ENCODE data around the gene PHLDA1. TPM values are rescaled to one million over a fixed set of nuclear protein-coding genes. Genes with fewer than 3 reads are reported as not detected.
A peak's percentile ranks its signal among the peaks of the same experiment; 100 is the strongest.

Gene PHLDA1
- total and polyA plus RNA-seq, 2 of the 13 experiments (the other 11 are each of a cell fraction or from before 2014, with no cell fraction given), result 33.8 to 41.0 TPM

- no peak for TF ChIP-seq ZSCAN5A (CRISPR knock-in tag; IDR thresholded peaks at IDR 0.05; ENCODE audit: borderline replicate concordance)
- no peak for TF ChIP-seq ZNF274 (CRISPR knock-in tag; IDR thresholded peaks at IDR 0.05)
- peak; percentile 96 for TF ChIP-seq ATF2 (CRISPR knock-in tag; IDR thresholded peaks at IDR 0.05)
- TF ChIP-seq POLR2AphosphoS5 (IDR thresholded peaks at IDR 0.05; ENCODE audit: low read depth, low read length), result peak; percentile 33; the same call in 1 of the 2 replicates
- TF ChIP-seq XRCC5 (optimal IDR thresholded peaks at IDR 0.05; ENCODE audit: low read length), result peak; percentile 80
- peak; percentile 98 for TF ChIP-seq ATF3 (CRISPR knock-in tag; IDR thresholded peaks at IDR 0.05)
- peak; percentile 98 for TF ChIP-seq CBX5 (CRISPR knock-in tag; IDR thresholded peaks at IDR 0.05; ENCODE audit: borderline replicate concordance)
- TF ChIP-seq, protein P1, sequence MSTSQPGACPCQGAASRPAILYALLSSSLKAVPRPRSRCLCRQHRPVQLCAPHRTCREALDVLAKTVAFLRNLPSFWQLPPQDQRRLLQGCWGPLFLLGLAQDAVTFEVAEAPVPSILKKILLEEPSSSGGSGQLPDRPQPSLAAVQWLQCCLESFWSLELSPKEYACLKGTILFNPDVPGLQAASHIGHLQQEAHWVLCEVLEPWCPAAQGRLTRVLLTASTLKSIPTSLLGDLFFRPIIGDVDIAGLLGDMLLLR (CRISPR knock-in tag; IDR thresholded peaks at IDR 0.05), result no peak
- TF ChIP-seq RELA (CRISPR knock-in tag; IDR thresholded peaks at IDR 0.05), result 0 out of 2 replicates have a peak, but pooled peaks have one; percentile 74
- peak; percentile 63; the same call in 1 of the 2 replicates for TF ChIP-seq ZNF878 (CRISPR knock-in tag; IDR thresholded peaks at IDR 0.05)
- TF ChIP-seq, protein P2, sequence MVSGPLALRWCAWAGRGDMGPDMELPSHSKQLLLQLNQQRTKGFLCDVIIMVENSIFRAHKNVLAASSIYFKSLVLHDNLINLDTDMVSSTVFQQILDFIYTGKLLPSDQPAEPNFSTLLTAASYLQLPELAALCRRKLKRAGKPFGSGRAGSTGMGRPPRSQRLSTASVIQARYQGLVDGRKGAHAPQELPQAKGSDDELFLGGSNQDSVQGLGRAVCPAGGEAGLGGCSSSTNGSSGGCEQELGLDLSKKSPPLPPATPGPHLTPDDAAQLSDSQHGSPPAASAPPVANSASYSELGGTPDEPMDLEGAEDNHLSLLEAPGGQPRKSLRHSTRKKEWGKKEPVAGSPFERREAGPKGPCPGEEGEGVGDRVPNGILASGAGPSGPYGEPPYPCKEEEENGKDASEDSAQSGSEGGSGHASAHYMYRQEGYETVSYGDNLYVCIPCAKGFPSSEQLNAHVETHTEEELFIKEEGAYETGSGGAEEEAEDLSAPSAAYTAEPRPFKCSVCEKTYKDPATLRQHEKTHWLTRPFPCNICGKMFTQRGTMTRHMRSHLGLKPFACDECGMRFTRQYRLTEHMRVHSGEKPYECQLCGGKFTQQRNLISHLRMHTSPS (CRISPR knock-in tag; IDR thresholded peaks at IDR 0.05; ENCODE audit: low read depth), result peak; percentile 95
- TF ChIP-seq, protein P3, sequence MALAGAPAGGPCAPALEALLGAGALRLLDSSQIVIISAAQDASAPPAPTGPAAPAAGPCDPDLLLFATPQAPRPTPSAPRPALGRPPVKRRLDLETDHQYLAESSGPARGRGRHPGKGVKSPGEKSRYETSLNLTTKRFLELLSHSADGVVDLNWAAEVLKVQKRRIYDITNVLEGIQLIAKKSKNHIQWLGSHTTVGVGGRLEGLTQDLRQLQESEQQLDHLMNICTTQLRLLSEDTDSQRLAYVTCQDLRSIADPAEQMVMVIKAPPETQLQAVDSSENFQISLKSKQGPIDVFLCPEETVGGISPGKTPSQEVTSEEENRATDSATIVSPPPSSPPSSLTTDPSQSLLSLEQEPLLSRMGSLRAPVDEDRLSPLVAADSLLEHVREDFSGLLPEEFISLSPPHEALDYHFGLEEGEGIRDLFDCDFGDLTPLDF (CRISPR knock-in tag; IDR thresholded peaks at IDR 0.05), result no peak
- TF ChIP-seq ZNF280B (CRISPR knock-in tag; IDR thresholded peaks at IDR 0.05; ENCODE audit: borderline replicate concordance), result no peak
- no peak; the same call in 1 of the 2 replicates for TF ChIP-seq XBP1 (CRISPR knock-in tag; IDR thresholded peaks at IDR 0.05)
- TF ChIP-seq YEATS4 (CRISPR knock-in tag; IDR thresholded peaks at IDR 0.05; ENCODE audit: borderline replicate concordance), result peak; percentile 82
- TF ChIP-seq NCOR1 (IDR thresholded peaks at IDR 0.05; ENCODE audit: borderline replicate concordance, low read length), result peak; percentile 89; the same call in 1 of the 2 replicates
- no peak; the same call in 1 of the 2 replicates for TF ChIP-seq ZNF784 (CRISPR knock-in tag; IDR thresholded peaks at IDR 0.05; ENCODE audit: borderline replicate concordance)
- no peak for TF ChIP-seq ZNF343 (CRISPR knock-in tag; IDR thresholded peaks at IDR 0.05)
- no peak for TF ChIP-seq REL (CRISPR knock-in tag; conservative IDR thresholded peaks at IDR 0.05)
Observed at GRCh38 chr12:75977952-75978671, 53.5 kb downstream of the PHLDA1 start (continued).
